Upper lobe of right lung (tissue), 1 donor: ENCODE results near the gene DIP2A. TPM values are rescaled to one million over a fixed set of nuclear protein-coding genes. Genes with fewer than 3 reads are reported as not detected.
"Not testable (repeated sequence)": the region's sequence is repeated elsewhere in the genome, so short reads cannot be mapped to it uniquely, and the experiment has no call there.

Source experiments
- ATAC-seq: fragments of 200-7000 bp; cut with Tn5 transposase; one replicate; pipeline ENCODE4 v1.9.1; 2020; ENCODE audit warnings: mild to moderate bottlenecking, moderate library complexity
- DNase-seq: peaks from one replicate; pipeline ENCODE4 v3.0.0-alpha.2; 2020
- H3K27ac ChIP-seq: fragments of 200-600 bp; one replicate; pipeline ENCODE4 v1.8.0; 2022
- H3K27me3 ChIP-seq: fragments of 200-600 bp; one replicate; pipeline ENCODE4 v1.8.0; 2022; ENCODE audit warnings: mild to moderate bottlenecking
- H3K36me3 ChIP-seq: fragments of 200-600 bp; one replicate; pipeline ENCODE4 v1.8.0; 2022
- H3K4me1 ChIP-seq: fragments of 200-600 bp; one replicate; pipeline ENCODE4 v1.8.0; 2022
- H3K4me3 ChIP-seq: fragments of 200-600 bp; one replicate; pipeline ENCODE4 v1.8.0; 2022; ENCODE audit warnings: mild to moderate bottlenecking
- H3K9me3 ChIP-seq: fragments of 200-600 bp; one replicate; pipeline ENCODE4 v1.8.0; 2022
- CTCF ChIP-seq: fragments of 200-600 bp; IDR thresholded peaks from one replicate; pipeline ENCODE4 v1.8.0; 2022; ENCODE audit warnings: antibody characterized with exemption
- intact Hi-C: fragments of 100-400 bp; cut with DNase I; formaldehyde crosslinking; loops from one replicate; pipeline ENCODE4 v1.11.0; 2022
- total RNA-seq: library from RNA; stranded (reverse); fragmentation: NEBNext Ultra II Directional; extraction: Animal tissue kit (Norgen Biotek cat#: 25700); gene quantifications from one replicate; pipeline ENCODE4 v1.2.1, GENCODE V29; 2021
- donor health status: DM: no; HTN: yes; CAD: no; lungs with severe emphysema.

Gene DIP2A
- total RNA-seq, 1 donor from 2014 or later: 35.6 TPM

GRCh38 chr21:46572850-46573249 is 114.2 kb downstream of the DIP2A start:
- ATAC-seq: no peak
- no peak for TF ChIP-seq CTCF
- DNase-seq: no peak
- Histone ChIP-seq H3K4me1 (no peaks in the 10 kb centered on the region), H3K9me3 (no peaks in the 10 kb centered on the region), H3K4me3 (no peak overlapping the region), H3K36me3 (peaks cover 27% of the 10 kb centered on the region), H3K27me3 (no peaks in the 10 kb centered on the region), H3K27ac (no peak overlapping the region)
- intact Hi-C loops: no loop called here

- ATAC-seq, H3K36me3 ChIP-seq, DNase-seq, H3K4me3 ChIP-seq, H3K4me1 ChIP-seq, H3K27ac ChIP-seq, H3K27me3 ChIP-seq, intact Hi-C loops, H3K9me3 ChIP-seq: not testable (repeated sequence)
These were observed 119.1 kb downstream of the DIP2A start for GRCh38 chr21:46577786-46578185.

DNA sequence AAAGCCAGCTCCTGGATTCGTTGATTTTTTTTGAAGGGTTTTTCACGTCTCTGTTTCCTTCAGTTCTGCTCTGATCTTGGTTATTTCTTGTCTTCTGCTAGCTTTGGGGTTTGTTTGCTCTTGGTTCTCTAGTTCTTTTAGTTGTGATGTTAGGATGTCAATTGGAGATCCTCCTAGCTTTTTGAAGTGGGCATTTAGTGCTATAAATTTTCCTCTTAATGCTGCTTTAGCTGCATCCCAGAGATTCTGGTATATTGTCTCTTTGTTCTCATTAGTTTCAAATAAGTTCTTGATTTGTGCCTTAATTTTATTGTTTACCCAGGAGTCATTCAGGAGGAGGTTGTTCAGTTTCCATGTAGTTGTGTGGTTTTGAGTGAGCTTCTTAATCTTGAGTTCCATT is 120.7 kb downstream of the DIP2A start:
- intact Hi-C loops, H3K4me1 ChIP-seq, H3K4me3 ChIP-seq, H3K27ac ChIP-seq, ATAC-seq, DNase-seq, H3K9me3 ChIP-seq, H3K36me3 ChIP-seq, H3K27me3 ChIP-seq: not testable (repeated sequence)

DNA sequence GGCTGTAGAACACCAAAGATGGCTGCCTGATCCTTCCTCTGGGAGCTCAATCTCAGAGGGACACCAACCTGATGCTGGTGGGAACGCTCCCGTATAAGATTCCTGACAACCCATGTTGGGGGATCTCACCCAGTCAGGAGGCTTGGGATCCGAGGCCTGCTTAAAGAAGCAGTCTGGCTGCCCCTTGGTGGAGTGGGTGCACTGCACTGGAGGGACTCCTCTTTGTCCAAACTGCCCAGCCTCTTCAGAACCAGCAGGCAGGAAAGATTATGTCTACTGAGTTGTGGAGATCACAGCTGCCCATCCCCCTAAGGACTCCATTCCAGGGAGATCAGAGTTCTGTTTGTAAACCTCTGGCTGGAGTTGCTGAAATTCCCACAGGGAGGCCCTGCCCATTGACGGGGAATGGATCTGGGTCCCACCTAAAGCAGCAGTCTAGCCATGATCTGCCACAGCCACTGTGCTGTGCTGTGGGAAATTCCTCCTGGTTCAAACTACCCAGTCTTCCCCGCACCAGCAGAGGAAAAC is 123.2 kb downstream of the DIP2A start:
- no peak for TF ChIP-seq CTCF
- no peaks in the 10 kb centered on the region for H3K4me1 ChIP-seq
- no peak for ATAC-seq
- no peaks in the 10 kb centered on the region for H3K9me3 ChIP-seq
- no peaks in the 10 kb centered on the region for H3K27me3 ChIP-seq
- no peaks in the 10 kb centered on the region for H3K36me3 ChIP-seq
- intact Hi-C loops: no loop called here
- H3K27ac ChIP-seq: no peak overlapping the region
- DNase-seq: no peak
- no peak overlapping the region for H3K4me3 ChIP-seq

DNA sequence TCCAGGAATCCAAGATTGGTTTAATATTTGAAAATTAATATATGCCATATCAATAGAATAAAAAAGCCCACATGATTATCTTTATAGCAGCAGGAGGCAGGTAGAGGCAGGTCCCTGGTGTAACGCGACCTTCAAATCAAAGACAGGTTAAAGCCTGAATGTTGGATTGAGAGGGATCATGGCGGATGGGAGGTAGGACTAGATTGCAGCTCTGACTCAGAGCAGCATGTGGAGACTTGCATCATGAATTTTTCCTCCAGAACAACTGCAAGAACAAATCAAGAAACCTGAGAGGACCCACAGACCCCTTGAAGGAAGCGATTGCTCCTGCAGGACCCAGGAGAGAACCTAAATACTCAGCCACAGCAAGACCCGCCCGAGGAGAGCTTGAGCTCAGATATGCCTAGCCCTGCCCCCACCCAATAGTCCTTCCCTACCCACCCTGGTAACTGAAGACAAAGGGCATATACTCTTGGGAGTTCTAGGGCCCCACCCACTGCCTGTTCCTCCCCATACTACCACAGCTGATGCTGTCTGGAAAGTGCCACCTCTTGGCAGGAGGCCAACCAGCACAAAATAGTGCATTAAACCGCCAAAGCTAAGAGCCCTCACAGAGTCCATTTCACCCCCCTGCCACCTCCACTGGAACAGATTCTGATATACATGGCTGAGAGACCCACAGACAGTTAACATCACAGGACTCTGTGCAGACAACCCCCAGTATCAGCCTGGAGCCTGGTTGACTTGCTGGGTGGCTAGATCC is 126.7 kb downstream of the DIP2A start:
- Histone ChIP-seq H3K27me3 (no peaks in the 10 kb centered on the region), H3K4me1 (no peaks in the 10 kb centered on the region), H3K36me3 (no peaks in the 10 kb centered on the region), H3K9me3 (no peaks in the 10 kb centered on the region), H3K4me3 (no peak overlapping the region), H3K27ac (no peak overlapping the region)
- intact Hi-C loops: no loop called here
- ATAC-seq (no peak), DNase-seq (no peak)
- TF ChIP-seq CTCF: no peak

- Histone ChIP-seq H3K9me3 (no peaks in the 10 kb centered on the region), H3K4me1 (peaks cover 5% of the 10 kb centered on the region), H3K27me3 (no peaks in the 10 kb centered on the region), H3K36me3 (no peaks in the 10 kb centered on the region), H3K27ac (no peak overlapping the region), H3K4me3 (no peak overlapping the region)
- ATAC-seq: no peak
- no peak for DNase-seq
- TF ChIP-seq CTCF: no peak
- intact Hi-C loops: no loop called here
These were observed 135.6 kb downstream of the DIP2A start for GRCh38 chr21:46594276-46594675.
